HG03103 (cell line): ENCODE results near the gene FAM50A.
"Not testable (repeated sequence)": the region's sequence is repeated elsewhere in the genome, so short reads cannot be mapped to it uniquely, and the experiment has no call there.

ENCODE experiments used
- ATAC-seq: cut with Tn5 transposase; IDR thresholded peaks from one replicate; pipeline ENCODE4 v1.9.1; 2021; ENCODE audit warnings: low read depth; ENCODE audit not compliant: unreplicated experiment

Gene FAM50A, protein sequence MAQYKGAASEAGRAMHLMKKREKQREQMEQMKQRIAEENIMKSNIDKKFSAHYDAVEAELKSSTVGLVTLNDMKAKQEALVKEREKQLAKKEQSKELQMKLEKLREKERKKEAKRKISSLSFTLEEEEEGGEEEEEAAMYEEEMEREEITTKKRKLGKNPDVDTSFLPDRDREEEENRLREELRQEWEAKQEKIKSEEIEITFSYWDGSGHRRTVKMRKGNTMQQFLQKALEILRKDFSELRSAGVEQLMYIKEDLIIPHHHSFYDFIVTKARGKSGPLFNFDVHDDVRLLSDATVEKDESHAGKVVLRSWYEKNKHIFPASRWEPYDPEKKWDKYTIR

DNA sequence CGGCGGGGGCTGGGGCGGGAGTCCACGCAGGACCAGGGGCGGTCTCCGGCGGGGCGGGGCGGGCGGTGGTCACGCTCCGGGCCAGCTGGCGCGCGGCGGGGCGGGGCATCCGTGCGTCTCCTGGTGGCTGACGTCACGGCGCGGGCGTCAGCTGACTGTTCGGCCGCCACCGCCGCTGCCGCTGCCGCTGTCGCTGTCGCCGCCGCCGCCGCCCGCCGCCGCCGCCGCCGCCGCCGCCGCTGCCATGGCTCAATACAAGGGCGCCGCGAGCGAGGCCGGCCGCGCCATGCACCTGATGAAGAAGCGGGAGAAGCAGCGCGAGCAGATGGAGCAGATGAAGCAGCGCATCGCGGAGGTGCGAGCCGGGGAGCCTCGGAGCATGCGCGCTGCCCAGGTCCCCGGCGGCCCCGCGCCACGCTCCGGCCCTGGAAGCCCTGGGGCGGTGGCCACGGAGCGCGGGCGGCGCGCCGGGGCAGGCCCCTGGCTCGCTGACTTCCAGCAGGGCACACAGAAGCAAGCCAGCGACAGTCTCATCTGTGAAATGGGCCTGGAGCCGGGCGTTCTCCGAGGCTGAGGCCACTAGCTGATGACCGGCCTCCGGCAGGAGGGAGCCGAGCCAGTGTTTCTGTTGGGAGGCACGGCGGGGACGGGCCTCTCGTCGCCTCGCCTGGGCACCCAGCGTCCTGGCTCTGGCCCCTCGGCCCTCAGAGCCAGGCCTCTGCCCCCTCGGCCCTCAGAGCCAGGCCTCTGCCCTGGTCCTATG is at the start of gene FAM50A:
Gene FAM50A, plus strand, starts transcription at position 150 of the 763 bp plus-strand sequence. Its CDS starts 95 bp downstream, at position 245.
- peak; percentile 77 for ATAC-seq

DNA sequence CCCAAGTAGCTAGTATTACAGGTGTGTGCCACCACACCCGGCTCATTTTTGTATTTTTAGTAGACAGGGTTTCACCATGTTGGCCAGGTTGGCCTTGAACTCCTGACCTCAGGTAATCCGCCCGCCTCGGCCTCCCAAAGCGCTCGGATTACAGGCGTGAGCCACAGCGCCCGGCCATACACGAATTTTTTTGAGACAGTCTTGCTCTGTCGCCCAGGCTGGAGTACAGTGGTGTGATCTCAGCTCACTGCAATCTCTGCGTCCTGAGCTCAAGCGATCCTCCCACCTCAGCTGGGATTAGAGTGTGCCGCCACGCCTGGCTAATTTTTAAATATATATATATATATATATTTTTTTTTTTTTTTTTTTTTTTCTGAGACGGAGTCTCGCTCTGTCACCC is 47.6 kb upstream of the FAM50A start:
- not testable (repeated sequence) for ATAC-seq

DNA sequence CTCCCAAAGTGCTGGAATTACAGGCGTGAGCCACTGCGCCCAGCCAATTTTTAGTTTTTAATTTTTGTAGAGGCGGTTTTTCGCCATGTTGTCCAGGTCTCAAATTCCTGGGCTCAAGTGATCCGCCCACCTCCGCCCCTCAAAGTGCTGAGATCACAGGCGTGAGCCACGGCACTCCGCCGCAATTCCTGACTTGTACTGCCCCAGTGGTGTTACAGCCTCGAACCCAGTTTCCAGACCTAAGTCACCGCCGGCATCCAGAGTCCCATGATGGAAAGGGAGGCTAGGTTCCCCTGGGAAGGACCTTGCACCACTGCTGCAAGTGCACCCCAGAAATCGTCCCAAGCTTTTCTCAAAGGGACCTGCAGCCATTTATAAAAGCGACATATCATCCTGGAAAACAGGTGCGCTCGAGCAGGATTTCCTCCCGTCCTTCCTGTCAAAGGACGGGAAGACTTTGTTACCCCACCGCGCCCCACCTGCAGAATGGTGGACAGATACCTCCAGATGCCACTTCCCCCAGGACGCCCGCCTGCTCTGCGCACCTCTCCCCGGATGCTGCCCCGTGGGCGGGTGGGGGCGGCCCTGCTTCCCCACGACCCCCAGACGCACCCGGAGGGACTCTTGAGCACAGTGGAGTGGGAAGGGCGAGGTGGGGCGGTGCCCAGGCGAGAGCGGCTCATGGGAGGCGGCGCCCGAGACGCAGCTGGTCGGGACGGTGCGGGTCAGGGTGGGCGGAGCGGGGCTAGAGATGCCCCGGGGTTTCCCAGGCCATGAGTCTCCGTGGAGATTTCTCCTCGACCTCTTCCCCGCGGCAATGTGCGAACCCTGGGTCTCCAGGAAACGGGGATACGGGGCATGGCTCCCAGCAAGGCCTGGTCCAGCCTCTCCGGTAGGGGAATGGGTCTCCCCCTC is 46.7 kb upstream of the FAM50A start:
- peak; percentile 39 for ATAC-seq

DNA sequence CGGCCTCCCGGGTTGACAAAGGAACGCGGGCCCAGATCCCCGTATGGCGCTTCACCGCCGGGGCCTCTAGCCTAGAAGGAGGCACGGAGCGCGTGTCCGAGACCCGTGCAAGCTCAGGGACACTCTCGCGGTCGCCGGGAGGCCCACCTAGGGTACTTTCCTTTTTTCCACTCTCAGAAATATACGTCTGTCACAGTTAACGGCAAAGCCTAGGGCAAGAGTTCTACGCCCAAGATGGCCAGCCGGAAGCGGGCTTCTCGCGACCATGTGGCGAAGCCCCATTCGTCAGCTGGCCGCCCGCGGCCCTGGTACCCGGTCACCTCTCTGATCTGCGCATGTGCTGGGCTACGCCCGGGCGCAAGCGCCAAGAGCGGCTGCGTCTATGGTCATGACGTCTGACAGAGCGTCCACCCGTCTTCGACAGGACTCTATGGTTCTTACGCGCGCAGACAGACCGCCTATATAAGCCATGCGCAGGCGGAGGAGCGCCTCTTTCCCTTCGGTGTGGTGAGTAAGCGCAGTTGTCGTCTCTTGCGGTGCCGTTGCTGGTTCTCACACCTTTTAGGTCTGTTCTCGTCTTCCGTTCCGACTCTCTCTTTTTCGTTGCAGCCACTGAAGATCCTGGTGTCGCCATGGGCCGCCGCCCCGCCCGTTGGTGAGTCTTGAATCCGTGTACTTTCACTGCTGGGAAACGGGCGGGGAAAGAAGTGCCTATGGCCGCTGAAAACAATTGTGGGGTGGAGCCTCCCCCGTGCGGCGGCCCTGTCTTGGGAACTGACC is 45.9 kb upstream of the FAM50A start, which contains the start of gene RPL10:
Gene RPL10, plus strand, starts transcription at position 490 of the 780 bp plus-strand sequence. Its CDS starts 143 bp downstream, at position 633.
- peak; percentile 44 for ATAC-seq

DNA sequence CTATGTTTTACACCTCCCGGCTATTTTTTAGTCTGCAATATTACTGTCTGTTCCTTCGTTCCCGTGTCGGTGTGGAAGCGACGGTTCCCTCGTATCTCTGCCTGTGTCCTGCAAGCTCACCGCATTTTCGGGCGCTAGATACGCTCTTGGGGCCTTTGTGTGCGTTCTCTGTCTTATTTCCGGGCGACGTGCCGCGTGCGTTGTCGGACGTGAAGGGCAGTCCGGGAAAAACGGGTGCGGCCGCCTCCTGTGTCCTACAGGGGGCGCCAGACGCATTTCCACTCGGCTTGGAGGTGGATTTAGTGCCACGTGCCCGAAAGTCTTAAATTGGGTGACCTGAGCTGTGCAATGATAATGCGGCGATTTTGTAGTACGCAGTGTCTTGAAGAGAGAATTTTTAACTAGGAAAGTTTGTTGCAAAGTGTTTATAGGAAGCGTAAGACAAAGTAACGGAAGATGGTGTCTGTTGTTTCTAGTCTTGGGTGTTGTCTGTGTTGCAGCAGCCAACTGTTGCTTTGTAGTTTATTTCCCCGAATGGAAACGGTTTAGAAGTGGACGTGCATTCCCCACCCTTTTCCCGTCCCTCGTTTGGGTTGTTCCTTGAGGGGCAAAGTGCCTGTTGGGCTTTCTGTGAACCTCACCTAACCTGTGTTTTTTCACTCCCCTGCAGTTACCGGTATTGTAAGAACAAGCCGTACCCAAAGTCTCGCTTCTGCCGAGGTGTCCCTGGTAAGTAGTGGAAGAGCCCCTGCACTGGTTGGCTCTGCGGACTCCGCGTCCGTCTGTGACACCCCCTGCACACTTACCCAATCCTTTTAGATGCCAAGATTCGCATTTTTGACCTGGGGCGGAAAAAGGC is 45.0 kb upstream of the FAM50A start:
- ATAC-seq, result peak; percentile 29

DNA sequence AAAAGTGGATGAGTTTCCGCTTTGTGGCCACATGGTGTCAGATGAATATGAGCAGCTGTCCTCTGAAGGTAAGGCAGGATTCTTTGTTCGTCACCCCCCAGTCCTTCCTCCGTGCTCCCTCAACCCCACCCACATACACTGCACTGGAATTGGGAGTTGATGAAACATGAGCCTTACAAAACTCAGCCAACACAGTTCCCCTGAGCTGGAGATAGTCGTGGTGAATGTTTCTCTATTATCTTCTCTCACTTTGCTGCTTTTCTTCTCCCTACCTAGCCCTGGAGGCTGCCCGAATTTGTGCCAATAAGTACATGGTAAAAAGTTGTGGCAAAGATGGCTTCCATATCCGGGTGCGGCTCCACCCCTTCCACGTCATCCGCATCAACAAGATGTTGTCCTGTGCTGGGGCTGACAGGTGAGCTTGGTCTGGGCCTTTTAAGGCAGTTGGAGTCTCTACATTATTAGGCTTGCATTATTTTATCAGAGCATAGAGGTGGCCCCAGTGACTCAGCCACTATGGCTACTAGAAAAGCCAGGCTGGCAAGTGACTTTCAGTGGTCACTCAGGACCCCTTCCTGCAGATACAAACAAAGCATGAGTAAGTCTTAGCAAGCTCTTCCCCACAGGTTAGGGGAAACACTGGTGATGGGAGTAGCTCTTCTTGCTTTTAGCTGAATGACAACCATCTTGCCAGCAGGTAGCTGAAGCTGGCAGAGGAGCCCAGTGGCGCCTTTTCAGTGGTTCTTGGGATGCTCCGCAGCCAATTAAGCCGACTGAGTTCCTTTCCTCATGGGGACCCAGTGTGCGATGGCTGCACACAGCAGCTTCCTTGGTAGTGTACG is 44.2 kb upstream of the FAM50A start:
- no peak for ATAC-seq

DNA sequence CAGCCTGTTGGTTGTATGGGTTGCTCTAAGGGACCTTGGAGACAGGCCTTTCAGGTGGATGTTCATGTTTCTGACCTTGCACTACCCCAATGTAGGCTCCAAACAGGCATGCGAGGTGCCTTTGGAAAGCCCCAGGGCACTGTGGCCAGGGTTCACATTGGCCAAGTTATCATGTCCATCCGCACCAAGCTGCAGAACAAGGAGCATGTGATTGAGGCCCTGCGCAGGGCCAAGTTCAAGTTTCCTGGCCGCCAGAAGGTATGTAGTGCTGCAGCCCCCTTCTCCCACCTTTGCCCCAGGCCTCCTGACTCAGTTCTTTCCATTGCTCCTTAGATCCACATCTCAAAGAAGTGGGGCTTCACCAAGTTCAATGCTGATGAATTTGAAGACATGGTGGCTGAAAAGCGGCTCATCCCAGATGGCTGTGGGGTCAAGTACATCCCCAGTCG is 43.5 kb upstream of the FAM50A start:
- ATAC-seq, result not testable (repeated sequence)

DNA sequence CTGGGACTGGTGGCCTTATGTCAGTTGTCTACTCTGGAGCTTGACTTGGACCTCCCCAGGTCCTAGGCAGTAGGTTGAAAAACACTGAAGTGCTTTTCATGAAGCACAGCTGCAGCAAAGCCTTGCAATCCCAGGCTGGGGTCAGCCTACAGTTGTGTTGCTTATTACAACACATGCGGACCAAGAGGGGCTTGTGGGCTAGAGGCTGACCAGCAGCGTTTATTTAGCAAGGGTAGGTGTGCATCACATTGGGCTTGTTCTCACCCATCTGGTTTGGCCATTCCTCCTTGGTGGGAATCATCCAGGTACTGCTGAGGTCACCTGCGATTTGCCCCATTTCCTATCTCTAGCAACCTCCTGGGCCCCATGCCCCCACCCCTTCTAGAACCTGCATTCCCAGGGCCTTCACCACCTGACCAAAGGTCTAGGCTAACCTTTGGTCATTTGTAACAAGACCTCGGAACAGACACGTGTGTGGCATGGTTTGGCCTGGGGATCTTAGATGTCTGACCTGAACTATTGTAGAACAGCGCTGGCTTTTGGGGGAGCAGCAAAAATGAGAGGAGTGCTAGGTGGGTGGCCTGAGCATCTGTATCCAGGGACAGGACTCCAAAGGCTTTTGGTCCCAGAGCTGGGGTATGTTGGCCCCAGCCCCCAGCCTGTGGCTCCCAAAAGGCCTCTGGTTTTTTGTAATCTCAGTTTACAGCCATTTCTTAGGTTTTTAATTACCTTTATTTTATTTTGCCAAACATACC is 42.7 kb upstream of the FAM50A start:
- no peak for ATAC-seq

DNA sequence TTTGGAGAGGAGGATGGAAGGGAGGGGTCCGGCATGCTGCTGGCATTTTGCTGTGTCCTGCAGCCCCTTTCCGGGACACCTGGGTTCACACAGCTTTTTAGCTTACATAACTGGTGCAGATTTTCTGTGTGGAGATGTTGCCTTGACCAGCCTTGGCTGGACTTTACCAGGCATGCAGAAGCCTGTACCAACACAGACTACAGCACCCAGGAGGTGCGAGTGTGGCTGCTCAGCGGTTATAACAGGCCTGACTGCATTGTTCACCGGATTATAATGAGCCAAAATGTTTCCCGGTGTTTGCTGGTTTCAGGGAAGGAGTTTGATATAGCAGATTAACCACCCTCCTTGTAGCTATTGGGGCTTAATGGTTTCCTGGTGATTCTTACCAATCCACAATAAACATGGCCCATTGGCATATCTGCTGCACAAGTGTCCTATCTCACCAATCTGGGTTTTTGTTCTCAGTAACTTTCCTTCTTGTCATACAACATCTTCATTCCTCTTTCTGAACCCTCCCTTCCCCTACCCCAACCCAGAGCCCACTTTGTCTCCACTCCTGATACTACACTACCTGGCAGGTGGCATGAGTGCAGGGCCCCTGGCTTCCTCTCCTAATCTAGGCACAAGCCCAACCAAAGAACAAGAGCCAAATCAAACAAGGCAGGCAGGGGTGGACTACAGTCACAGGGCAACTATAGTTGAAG is 41.9 kb upstream of the FAM50A start:
- ATAC-seq, result no peak

DNA sequence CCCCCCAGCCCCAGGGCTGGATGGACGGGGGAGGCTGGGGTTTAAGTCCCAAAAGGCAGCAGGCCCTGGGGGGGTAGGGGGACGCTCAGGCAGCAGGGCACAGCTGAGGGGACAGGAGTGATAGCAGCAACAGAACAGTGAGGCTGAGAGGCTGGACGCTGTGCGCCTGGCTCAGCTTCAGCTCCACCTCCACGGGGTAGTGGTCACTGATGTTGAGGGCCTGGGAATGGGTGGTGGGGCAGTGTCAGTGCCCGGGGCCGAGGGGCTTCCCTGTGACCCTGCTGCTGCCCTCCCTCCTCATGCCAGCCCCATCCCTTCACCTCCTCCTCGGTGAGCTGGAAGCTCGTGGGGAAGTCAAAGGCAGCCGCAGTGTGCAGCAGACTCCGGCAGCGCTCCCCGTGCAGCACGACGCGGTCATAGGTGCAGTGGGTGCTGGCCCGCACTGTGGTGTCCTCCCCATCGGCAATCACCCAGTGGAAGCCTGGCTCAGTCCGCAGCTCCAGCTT is 41.3 kb upstream of the FAM50A start:
- ATAC-seq, result no peak

DNA sequence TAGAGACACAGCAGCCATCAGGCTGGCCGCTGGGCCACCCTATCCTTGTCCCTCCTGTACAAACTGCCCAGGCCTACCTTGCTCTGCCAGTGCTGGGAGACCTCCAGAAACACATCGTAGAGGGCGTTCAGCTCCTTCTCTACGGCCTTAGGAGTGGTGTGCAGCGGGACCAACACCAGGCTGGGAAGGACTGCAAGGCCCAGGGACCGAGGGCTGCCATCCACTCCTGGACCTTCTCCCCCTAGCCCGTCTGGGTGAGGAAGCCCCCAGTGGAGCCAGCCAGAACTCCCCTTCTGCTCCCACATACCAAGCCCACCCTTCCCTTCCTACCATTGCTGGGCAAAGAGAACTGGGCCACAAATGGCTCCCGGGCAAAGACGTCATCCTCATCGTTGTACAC is 40.7 kb upstream of the FAM50A start:
- ATAC-seq, result no peak

DNA sequence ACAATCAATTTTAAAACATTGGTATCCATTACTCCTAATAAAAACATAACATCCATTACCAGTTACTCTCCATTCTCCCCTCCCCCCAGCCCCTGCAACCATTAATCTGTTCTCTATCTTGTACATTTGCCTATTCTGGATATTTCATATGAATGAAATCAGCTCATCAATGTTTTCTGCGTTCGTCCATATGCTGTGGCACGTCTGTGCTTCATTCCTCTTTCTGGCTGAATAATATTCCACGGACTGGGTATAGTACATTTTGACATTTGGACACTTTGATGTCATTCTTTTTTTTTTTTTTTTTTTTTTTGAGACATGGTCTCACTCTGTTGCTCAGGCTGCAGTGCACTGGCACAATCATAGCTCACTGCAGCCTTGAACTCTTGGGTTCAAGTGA is 40.1 kb upstream of the FAM50A start:
- no peak for ATAC-seq

DNA sequence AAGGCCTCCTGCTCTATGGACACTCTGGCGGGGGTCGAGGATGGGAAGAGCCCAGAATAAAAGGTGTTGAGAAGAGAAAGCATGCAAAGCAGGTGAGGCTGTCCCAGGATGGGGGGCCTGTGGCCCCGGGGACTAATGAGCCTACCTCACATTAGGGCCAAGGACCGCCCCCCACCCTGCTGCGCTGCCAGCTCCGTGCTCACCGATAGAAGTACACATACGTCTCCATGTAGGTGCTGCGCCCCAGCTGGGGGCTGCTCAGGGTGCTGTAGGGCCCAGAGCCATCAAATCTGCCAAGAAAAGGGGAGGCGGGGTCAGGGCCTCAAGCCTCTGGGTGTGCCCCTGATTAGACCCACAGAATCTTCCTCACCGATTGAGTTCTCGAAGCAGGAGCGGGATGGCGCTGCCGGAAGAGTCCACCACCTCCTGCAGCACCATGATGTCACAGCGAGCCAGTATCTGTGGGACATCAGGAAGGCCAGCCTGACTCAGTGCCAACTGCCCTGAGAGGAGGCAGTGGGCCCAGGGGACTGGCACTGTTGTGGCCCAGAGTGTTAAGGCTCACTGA is 39.2 kb upstream of the FAM50A start:
- ATAC-seq, result no peak

DNA sequence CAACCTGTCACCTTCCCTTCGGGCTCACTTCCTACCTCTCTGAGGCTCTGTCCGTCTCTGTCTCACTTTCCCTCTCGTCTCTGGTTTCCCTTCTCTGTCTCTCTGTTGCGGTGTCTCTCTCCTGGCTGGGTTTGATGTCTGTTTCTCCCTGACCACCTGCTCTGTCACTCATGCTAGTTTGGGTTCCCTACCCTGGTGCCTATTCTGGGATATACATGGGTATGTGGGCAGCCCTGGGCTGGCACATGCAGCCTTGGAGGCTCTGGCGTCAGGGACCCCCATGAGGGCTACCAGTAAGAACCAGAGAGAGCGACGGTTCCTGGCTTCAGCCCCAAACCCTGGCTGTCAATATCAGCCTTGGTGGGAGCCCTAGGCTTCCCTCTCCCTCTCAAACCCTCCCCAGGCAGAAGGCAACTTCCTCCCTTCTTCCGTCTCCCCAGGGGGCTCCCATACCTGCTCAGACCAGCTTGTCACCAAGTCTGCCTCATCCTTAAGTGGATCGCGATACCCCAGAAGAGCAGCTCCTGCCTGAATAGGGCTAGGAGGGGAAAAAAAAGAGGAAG is 35.2 kb upstream of the FAM50A start:
- no peak for ATAC-seq

DNA sequence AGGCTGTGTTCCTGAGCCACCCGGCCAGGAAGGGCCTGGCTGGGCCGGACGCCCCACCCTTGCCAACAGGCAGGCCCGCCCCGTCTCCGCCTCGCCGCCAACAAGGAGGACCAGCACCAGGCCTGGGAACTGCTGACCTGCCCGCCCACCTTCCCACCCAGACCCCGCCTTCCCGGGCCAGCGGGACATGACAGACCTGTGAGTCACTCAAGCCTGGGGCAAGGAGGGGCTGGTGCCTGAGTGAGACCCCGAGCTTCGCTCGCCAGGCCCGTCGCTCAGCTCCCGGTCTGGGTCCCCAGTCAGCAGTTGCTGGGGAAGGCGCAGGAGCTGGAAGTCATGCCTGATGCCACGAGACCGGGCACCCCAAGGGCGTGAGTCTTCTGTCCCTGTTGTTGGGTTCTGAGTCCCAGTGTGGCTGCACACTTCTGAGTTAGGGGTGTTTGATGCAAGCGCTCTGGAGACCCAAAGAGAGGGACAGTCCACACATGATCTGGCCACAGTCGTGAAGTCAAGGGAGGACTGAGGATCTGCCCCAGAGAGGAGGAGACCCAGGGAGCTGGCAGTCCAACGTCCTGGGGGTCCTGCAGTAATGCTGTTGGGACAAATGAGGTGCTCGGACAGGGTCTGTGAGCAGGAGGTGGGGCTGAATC is 34.6 kb upstream of the FAM50A start, which contains the start of gene DNASE1L1:
Gene DNASE1L1, minus strand, starts transcription at position 33 of the 650 bp plus-strand sequence. CDS start 3,686 bp downstream, outside the sequence.
- ATAC-seq, result no peak
